ENCODE results near the gene ULK1.

ULK1 gene

GRCh38 chr12:131921866-131922769 is 27.7 kb downstream of the ULK1 start:
- DNase-seq = no peak

GRCh38 chr12:131922772-131923171 is 28.4 kb downstream of the ULK1 start:
- DNase-seq = no peak

GRCh38 chr12:131923260-131923659 is 28.8 kb downstream of the ULK1 start:
- no peak for DNase-seq

- no peak for DNase-seq
Observed at GRCh38 chr12:131927110-131928079, 33.0 kb downstream of the ULK1 start.

GRCh38 chr12:131928080-131928710 is 33.8 kb downstream of the ULK1 start:
- DNase-seq = peak; percentile 20

- peak; percentile 92 for DNase-seq
Observed at GRCh38 chr12:131928711-131929580, 34.5 kb downstream of the ULK1 start, which contains the start of gene PUS1. TSS of gene PUS1 (plus strand) at chr12:131929276. CDS start at chr12:131929723, 447 bp downstream.

- peak; percentile 38 for DNase-seq
Observed at GRCh38 chr12:131929581-131930456, 35.4 kb downstream of the ULK1 start.

- DNase-seq = no peak
Observed at GRCh38 chr12:131930510-131930909, 36.1 kb downstream of the ULK1 start.

GRCh38 chr12:131933387-131933786 is 39.0 kb downstream of the ULK1 start:
- DNase-seq = no peak

- no peak for DNase-seq
Observed at GRCh38 chr12:131934535-131934934, 40.1 kb downstream of the ULK1 start.

- DNase-seq = no peak
Observed at GRCh38 chr12:131938082-131938481, 43.7 kb downstream of the ULK1 start.

GRCh38 chr12:131939007-131939406 is 44.6 kb downstream of the ULK1 start:
- DNase-seq = no peak

GRCh38 chr12:131940141-131940547 is 45.7 kb downstream of the ULK1 start:
- DNase-seq = no peak

GRCh38 chr12:131941116-131941986 is 46.9 kb downstream of the ULK1 start:
- no peak for DNase-seq

GRCh38 chr12:131941987-131942341 is 47.5 kb downstream of the ULK1 start:
- no peak for DNase-seq

GRCh38 chr12:131942671-131943070 is 48.2 kb downstream of the ULK1 start:
- DNase-seq = no peak

- DNase-seq = no peak
Observed at GRCh38 chr12:131943389-131943788, 49.0 kb downstream of the ULK1 start.

- DNase-seq = no peak
Observed at GRCh38 chr12:131943876-131944275, 49.5 kb downstream of the ULK1 start.

GRCh38 chr12:131944601-131945251 is 50.3 kb downstream of the ULK1 start:
- DNase-seq = no peak
